T-helper 17 cell (primary cell): Measurements from ENCODE around the gene CCL18. TPM values are rescaled to one million over a fixed set of nuclear protein-coding genes. Genes with fewer than 3 reads are reported as not detected.
"Not testable (repeated sequence)": the region's sequence is repeated elsewhere in the genome, so short reads cannot be mapped to it uniquely, and the experiment has no call there.

Source experiments
- ATAC-seq: fragments of 150-1000 bp; cut with Tn5 transposase; 2 replicates; pipeline ENCODE4 v1.10.0; 2021; ENCODE audit warnings: mild to moderate bottlenecking, moderate library complexity
- DNase-seq, 3 donors: peaks; one replicate each; pipeline versions ENCODE4 v3.0.0 to v3.0.0-alpha.2; 2020 to 2021
- H3K9me3 ChIP-seq: one replicate; pipeline ENCODE4 v1.7.0; 2013; ENCODE audit warnings: low read length, mild to moderate bottlenecking; ENCODE audit not compliant: control insufficient read depth, poor library complexity, severe bottlenecking
- H3K27ac Mint-ChIP-seq: one replicate; pipeline ENCODE4 v1.8.0; 2022; ENCODE audit warnings: mild to moderate bottlenecking, moderate library complexity, mixed read lengths
- H3K27me3 Mint-ChIP-seq: one replicate; pipeline ENCODE4 v1.8.0; 2022; ENCODE audit warnings: mixed read lengths
- H3K36me3 Mint-ChIP-seq: one replicate; pipeline ENCODE4 v1.8.0; 2022; ENCODE audit warnings: low read depth, mixed read lengths
- H3K4me1 Mint-ChIP-seq: one replicate; pipeline ENCODE4 v1.8.0; 2022; ENCODE audit warnings: mild to moderate bottlenecking, mixed read lengths
- H3K4me3 Mint-ChIP-seq: one replicate; pipeline ENCODE4 v1.8.0; 2022; ENCODE audit warnings: mild to moderate bottlenecking, moderate library complexity, mixed read lengths
- total RNA-seq, 4 donors: library from RNA in 2 of 4; stranded (reverse) in 2 of 4; gene quantifications; one replicate each; pipeline ENCODE4 v1.2.3 and lab custom pipeline; 2022 to 2026

The CCL18 gene
- total RNA-seq, 2 donors from 2014 or later, result not detected

DNA sequence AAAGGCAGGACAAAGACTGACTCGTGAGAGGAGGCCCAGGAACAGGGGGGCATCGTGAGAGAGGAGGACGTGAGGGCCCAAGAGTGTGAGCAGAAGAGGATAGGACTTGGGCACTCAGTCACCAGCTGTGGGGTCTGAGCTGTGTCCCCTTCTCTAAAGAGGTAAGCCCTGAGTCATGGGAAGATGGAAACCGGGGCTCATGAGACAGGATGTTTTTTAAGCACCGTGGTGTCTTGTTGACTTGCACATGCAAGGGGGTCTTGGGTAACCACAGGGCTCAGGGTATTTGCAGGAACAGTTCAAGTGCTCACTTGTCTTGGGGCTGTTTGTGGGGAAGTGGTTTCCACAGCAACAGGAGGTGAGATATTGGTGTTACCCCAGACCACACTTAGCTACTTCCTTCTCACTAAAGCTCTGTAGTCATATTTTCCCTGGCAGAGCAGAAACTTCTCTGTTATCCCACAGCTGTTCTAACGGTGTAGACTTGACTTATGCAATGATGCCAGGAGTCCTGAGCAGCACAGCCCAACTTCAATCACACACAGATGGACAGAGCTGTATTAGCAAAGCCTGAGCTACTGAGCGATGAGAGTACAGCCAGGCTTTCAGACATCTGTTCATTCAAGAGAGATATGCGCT, 18.5 kb downstream of the CCL18 start:
- not testable (repeated sequence) for H3K4me3 Mint-ChIP-seq, H3K36me3 Mint-ChIP-seq, H3K27me3 Mint-ChIP-seq, H3K9me3 ChIP-seq, DNase-seq, H3K4me1 Mint-ChIP-seq
- peak; percentile 69 for ATAC-seq
- peak overlapping the region; percentile 73 for H3K27ac Mint-ChIP-seq

DNA sequence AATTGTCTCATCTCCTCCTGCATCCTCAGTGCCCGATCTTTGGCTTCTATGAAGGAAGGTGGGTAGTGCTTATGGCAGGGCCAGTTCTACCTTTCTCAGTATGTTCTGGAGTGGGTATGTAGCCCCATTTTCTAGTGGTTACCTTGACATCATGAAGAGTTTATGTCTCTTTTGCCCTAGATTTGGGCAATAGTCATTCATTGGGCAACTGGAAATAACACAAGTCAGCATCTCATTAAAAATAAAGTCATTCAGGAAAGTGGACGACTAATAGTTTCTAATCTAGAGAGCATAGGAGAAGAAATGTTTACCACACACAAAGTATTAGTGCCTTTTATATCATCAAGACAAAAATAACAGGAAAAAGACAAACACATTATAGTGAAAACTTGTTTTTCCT, 19.6 kb downstream of the CCL18 start:
- H3K27ac Mint-ChIP-seq, H3K4me1 Mint-ChIP-seq, H3K4me3 Mint-ChIP-seq, ATAC-seq, H3K36me3 Mint-ChIP-seq, DNase-seq, H3K9me3 ChIP-seq: not testable (repeated sequence)
- H3K27me3 Mint-ChIP-seq, result peaks cover 15% of the 10 kb centered on the region

DNA sequence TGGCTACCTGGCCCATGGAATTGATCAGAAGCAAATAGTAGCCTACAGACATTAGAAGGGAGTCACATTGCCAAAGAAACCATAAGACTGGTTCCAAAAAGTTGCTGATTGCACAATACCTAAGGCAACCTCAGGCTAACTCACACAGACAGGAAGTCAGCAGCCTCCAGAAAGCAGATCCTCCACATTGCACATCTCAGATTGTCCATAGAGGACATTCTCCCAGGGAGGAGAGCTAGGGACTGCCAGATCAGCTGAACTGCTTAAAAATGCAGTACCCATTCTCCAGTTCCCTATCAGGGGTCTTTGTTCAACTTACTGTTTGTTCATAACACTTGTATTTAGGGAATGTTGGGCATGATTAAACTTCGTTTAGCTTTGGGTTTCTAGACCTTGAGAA, 21.7 kb downstream of the CCL18 start:
- ATAC-seq (no peak), DNase-seq (no peak)
- no peak overlapping the region for H3K4me3 Mint-ChIP-seq
- H3K36me3 Mint-ChIP-seq, result peaks cover 3% of the 10 kb centered on the region
- H3K27ac Mint-ChIP-seq, result no peak overlapping the region
- H3K9me3 ChIP-seq, result no peaks in the 10 kb centered on the region
- peaks cover 34% of the 10 kb centered on the region for H3K27me3 Mint-ChIP-seq
- H3K4me1 Mint-ChIP-seq, result peaks cover 9% of the 10 kb centered on the region

DNA sequence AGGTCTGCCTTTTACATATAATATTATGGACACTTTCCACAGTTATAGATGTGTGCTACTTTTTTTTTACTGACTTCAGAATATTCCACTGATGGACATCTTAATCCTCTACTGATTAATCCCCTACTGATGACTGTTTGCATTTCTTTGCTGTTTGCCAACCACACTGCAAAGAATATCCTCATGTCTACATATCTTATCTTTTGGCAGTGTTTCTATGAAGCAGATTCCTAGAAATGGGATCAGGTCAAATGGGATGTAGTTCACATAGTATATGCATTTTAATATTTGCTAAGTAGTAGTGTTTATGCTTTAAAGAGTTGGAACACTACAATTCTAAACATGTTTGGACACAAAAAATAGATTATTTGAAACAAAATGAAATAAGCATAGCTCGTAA, 22.7 kb downstream of the CCL18 start:
- Mint-ChIP-seq H3K4me3 (no peak overlapping the region), H3K4me1 (peaks cover 9% of the 10 kb centered on the region), H3K27me3 (peaks cover 34% of the 10 kb centered on the region), H3K27ac (no peak overlapping the region), H3K36me3 (peaks cover 3% of the 10 kb centered on the region)
- no peaks in the 10 kb centered on the region for H3K9me3 ChIP-seq
- ATAC-seq, result no peak
- no peak for DNase-seq

DNA sequence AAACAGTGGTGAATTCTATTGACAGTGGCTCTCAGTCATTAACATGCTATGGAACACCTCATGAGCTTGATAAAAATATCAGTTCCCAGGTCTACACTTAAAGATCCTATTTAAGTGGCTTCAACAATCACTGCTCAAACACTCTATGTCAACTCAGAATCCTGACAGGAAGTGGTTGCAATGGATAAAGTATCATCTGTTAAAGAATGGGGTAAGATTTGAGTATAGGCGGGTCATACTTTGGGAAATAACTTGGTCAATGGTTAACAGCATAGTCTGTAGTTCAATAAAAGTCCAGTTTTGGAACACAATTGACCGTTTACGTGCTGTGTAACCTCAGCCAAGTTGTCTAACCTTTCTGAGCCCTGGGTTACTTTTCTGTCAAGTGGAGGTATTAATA, 23.4 kb downstream of the CCL18 start:
- not testable (repeated sequence) for H3K4me3 Mint-ChIP-seq, H3K9me3 ChIP-seq, H3K36me3 Mint-ChIP-seq, DNase-seq, H3K4me1 Mint-ChIP-seq, H3K27ac Mint-ChIP-seq, ATAC-seq
- peaks cover 34% of the 10 kb centered on the region for H3K27me3 Mint-ChIP-seq

DNA sequence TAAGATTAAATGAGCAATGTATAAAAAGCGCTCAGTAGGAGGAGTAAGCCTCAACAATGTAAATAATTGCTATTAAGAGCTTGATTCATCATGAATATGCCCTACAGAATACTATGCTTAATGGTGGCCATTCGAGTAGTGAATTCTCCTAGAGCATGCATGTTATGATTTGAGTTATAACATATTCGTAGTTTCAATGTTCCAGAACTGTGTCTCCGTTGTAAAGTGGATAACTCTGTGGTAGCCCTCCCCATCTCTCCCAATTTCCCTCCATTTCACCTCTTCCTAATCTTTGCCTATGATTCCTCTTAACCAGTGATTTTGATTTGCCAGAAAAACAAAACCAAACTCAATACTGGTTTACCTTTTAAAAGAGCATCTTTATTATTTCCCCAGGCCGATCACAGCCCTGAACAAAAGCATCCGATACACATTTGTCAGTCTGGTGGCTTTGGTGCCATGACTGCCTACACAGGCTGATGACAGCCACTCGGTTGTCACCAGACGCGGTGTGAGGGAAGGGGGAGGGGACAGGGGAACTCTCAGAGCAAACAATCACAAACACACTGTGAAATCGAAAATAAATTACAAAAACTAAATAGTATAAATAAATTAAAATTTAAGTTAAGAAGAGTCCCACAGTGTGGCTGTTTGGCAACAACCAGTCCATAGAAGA, 24.0 kb downstream of the CCL18 start:
- H3K27me3 Mint-ChIP-seq, result peaks cover 38% of the 10 kb centered on the region
- H3K4me1 Mint-ChIP-seq, ATAC-seq, H3K4me3 Mint-ChIP-seq, H3K36me3 Mint-ChIP-seq, DNase-seq, H3K27ac Mint-ChIP-seq, H3K9me3 ChIP-seq: not testable (repeated sequence)

DNA sequence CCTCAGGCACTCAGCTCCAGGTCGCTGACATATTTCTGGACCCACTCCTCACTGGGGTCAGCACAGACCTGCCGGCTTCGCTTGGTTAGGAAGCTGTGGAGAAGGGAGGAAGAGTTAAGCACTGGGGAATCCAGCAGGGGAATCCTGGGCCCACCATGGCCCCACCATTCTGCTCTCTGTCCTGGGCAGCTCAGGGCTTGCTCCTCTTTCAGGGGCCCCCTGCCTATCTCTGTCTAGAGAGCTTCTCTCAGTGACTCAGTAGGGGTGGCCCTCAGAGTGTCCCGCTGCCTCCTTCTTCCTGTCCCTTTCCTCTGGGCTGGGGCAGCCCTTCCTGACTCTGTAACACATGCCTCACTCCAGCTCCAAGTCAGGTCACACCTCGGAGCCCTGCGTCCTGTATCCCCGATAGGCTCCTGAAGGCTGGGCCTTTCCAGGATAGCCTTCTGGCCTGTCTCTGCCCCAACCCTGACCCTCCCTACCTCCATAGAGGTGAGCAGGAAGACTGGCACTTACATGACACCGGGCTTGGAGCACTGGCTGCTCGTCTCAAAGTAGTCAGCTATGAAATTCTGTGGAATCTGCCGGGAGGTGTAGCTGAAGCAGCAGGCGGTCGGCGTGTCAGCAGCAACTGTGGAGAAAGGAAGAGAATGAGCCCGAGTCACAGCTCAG, 24.7 kb downstream of the CCL18 start:
- H3K27ac Mint-ChIP-seq, result no peak overlapping the region
- ATAC-seq (no peak), DNase-seq (no peak)
- peaks cover 5% of the 10 kb centered on the region for H3K4me1 Mint-ChIP-seq
- peaks cover 43% of the 10 kb centered on the region for H3K27me3 Mint-ChIP-seq
- H3K9me3 ChIP-seq, result no peaks in the 10 kb centered on the region
- H3K36me3 Mint-ChIP-seq, result peaks cover 3% of the 10 kb centered on the region
- no peak overlapping the region for H3K4me3 Mint-ChIP-seq

DNA sequence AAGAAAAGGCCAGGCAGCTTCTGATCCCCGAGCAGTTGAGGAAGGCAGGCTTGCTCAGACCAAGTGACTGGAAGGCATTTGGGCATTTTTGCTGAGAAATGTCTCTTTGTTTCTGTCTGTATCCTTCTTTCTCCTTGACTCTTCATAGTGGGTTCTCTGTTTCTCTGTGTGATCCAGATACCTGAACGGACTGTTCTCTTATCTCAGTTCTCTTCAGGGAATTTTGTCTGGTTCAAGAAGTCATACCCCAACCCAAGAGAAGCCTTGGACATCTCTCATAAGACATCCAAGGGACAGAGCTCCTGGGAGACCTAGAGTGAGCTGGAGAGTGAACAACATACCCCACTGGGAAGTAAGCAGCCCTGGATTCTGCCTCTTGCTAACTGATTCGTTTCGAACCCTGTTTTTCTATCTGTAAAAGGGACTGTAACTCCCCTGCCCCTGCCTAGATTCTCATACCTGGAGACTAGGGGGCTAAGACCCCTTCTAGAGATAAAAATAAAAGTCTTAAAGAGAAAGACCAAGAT, 25.3 kb downstream of the CCL18 start:
- H3K27me3 Mint-ChIP-seq, result peaks cover 44% of the 10 kb centered on the region
- ATAC-seq, result no peak
- peak overlapping the region; percentile 37 for H3K27ac Mint-ChIP-seq
- peaks cover 5% of the 10 kb centered on the region for H3K4me1 Mint-ChIP-seq
- H3K36me3 Mint-ChIP-seq, result peaks cover 3% of the 10 kb centered on the region
- no peak for DNase-seq
- H3K4me3 Mint-ChIP-seq, result no peak overlapping the region
- H3K9me3 ChIP-seq, result no peaks in the 10 kb centered on the region

DNA sequence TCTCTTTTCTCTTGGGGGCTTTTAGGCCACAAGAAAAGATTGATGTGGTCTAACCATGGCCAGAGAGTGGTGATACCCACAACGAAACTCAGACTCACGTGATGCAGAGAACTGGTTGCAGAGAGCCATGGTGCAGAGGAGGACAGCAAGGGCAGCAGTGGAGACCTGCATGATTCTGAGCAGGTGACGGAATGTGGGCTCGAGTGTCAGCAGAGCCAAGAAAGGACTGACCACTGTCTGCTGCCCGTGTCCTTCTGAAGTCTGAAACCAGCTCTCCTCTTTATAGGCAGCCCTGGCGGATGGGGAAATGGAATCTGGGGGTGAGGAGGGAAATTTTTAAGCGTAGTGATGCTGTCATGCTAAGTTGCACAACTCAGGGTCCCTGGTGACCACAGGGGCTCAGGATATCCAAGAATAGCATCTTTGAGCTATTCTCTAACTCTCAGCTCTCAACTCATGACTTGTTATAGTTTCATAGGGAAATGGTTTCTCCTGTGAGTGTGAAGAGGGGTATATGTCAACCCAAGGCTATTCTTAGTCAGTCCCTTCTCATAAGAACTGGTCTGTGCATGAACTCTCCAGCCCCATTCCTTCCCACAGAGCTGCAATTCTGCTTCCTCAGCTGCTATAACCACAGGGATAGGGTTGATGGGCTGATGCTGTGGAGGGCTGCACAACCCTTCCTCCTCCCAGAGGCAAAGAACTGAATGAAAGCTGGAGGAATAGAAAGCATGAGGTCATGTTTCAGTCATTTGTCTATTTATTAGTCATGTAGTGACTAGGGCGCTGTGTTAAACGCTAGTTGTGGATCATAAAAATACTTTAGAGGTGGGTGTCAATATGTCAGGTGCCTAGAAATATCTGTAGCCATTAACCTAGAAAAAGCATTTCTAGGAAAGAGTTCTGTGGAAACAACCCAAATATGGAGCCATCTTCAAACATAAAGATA, 26.1 kb downstream of the CCL18 start, which contains the start of gene CCL3:
CCL3 (minus strand) TSS at position 256 of the 949 bp plus-strand sequence; CDS start at position 171, 85 bp downstream.
- peak; percentile 71 for ATAC-seq
- DNase-seq, result no peak
- H3K4me3 Mint-ChIP-seq, result peak within 1 kb of the TSS; percentile 52
- no peaks in the 10 kb centered on the region for H3K9me3 ChIP-seq
- H3K4me1 Mint-ChIP-seq, result peaks cover 8% of the 10 kb centered on the region
- H3K36me3 Mint-ChIP-seq, result peaks cover 4% of the 10 kb centered on the region
- H3K27ac Mint-ChIP-seq, result peak within 1 kb of the TSS; percentile 37
- peaks cover 44% of the 10 kb centered on the region for H3K27me3 Mint-ChIP-seq

DNA sequence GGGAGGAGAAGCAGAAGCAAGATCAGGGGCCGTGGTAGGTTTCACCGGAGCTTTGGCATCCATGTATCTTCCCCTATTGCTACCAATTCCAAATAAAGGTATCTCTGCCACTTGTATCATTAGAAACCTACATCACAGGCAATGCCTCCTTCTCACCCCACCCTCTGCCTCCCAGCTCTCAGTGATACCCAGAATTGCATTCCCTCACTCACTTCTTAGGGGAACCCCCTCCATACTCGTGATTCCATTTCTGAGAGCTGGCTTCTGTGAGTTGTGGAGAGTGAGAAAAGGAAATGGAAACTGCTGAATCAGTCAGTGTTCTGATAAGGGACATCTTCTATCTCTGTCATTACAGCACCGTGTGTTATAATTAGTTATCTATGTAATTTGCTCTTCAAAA, 28.2 kb downstream of the CCL18 start:
- no peak overlapping the region for H3K27ac Mint-ChIP-seq
- DNase-seq, result no peak
- H3K4me1 Mint-ChIP-seq, result peaks cover 8% of the 10 kb centered on the region
- H3K4me3 Mint-ChIP-seq, result no peak overlapping the region
- H3K27me3 Mint-ChIP-seq, result peaks cover 49% of the 10 kb centered on the region
- H3K9me3 ChIP-seq, result no peaks in the 10 kb centered on the region
- ATAC-seq, result no peak
- H3K36me3 Mint-ChIP-seq, result peaks cover 5% of the 10 kb centered on the region

DNA sequence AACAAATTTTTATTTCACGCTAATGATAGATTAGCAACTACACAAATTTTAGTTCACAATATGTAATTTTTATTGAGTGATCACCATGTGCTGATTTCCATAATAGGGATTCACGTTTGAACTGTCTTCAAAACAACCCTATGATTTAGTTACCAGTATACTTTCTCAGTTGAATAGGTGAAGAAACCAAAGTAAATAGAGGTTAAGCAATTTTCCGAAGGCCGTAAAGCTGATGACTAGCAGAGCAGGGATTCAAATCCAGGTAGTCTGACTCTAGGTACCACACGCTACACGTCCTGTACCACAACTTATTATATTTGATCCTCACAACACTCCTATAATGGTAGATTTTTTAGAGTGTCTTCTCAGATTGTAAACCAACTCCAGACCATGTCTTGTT, 28.6 kb downstream of the CCL18 start:
- not testable (repeated sequence) for H3K27ac Mint-ChIP-seq, H3K4me3 Mint-ChIP-seq, H3K36me3 Mint-ChIP-seq, H3K4me1 Mint-ChIP-seq, DNase-seq, ATAC-seq, H3K9me3 ChIP-seq
- peaks cover 49% of the 10 kb centered on the region for H3K27me3 Mint-ChIP-seq

DNA sequence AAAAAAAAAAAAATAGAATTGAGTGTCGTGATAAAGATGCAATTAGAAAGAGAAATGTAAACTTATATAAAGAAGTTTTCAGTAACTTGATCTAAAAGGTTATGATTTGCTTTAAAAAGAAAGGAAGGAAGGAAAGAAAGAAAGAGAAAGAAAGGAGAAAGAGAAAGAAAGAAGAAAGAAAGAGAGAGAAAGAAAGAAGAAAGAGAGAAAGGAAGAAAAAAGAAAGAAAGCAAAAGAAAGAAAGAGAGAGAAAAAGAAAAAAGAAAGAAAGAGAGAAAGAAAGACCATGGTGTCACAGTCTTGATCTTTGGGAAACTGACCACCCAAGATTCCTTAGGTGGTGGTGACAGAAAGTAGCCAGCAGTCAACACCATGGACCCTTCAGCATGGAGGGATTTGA, 30.2 kb downstream of the CCL18 start:
- no peaks in the 10 kb centered on the region for H3K9me3 ChIP-seq
- H3K4me3 Mint-ChIP-seq, result no peak overlapping the region
- H3K36me3 Mint-ChIP-seq, result peaks cover 5% of the 10 kb centered on the region
- H3K27ac Mint-ChIP-seq, result no peak overlapping the region
- DNase-seq (no peak), ATAC-seq (no peak)
- H3K4me1 Mint-ChIP-seq, result peaks cover 8% of the 10 kb centered on the region
- peaks cover 48% of the 10 kb centered on the region for H3K27me3 Mint-ChIP-seq
